SK-N-SH (cell line): Measurements from ENCODE around the gene TBC1D30.

Experiments used
- CTCF ChIP-seq: fragments of 200-600 bp; sonication (generic); IDR thresholded peaks from 2 replicates; pipeline ENCODE4 v1.6.1; 2017; ENCODE audit warnings: antibody characterized with exemption, mild to moderate bottlenecking, moderate library complexity
- ELF1 ChIP-seq: IDR thresholded peaks from 2 replicates; pipeline ENCODE4 v1.4.0; 2012
- FOXM1 ChIP-seq: IDR thresholded peaks from 2 replicates; pipeline ENCODE4 v1.4.0; 2012; ENCODE audit warnings: low read depth, mild to moderate bottlenecking
- MEF2A ChIP-seq: IDR thresholded peaks from 2 replicates; pipeline ENCODE4 v1.4.0; 2012; ENCODE audit warnings: low read depth, borderline replicate concordance
- POLR2AphosphoS5 ChIP-seq: IDR thresholded peaks from 2 replicates; pipeline ENCODE4 v1.6.1; 2012; ENCODE audit warnings: low read depth, low read length
- REST ChIP-seq: IDR thresholded peaks from 2 replicates; pipeline ENCODE4 v1.6.1; 2012; ENCODE audit warnings: mild to moderate bottlenecking, low read depth, low read length, moderate library complexity
- SMC3 ChIP-seq: IDR thresholded peaks from 2 replicates; pipeline ENCODE4 v1.6.1; 2012; ENCODE audit warnings: low read depth, low read length, improper control_type of control experiment

GRCh38 chr12:64907097-64907496 is 82.7 kb downstream of the TBC1D30 start:
- TF ChIP-seq FOXM1 (no peak), CTCF (no peak), SMC3 (no peak), REST (no peak), MEF2A (no peak), POLR2AphosphoS5 (no peak), ELF1 (no peak)
